Gastroesophageal sphincter (tissue), 3 donors: Measurements from ENCODE around the gene MMGT1.

ENCODE experiments used
- CTCF ChIP-seq, 4 experiments: fragments of 200-600 bp in 2 of 4; fragments of 450-650 bp in 2 of 4; sonication (generic) in 1 of 4; IDR thresholded peaks; one replicate each; pipeline ENCODE4 v1.5.1; 2017 to 2019; ENCODE audit warnings: antibody characterized with exemption in 4 of 4, mild to moderate bottlenecking in 2 of 4, moderate library complexity in 2 of 4
- POLR2A ChIP-seq, 2 donors: fragments of 450-650 bp; IDR thresholded peaks; one replicate each; pipeline ENCODE4 v1.6.1; 2017; ENCODE audit warnings: antibody characterized with exemption in 2 of 2, mild to moderate bottlenecking in 2 of 2, moderate library complexity in 1 of 2
- POLR2AphosphoS5 ChIP-seq: sonication (generic); formaldehyde crosslinking; IDR thresholded peaks from one replicate; pipeline ENCODE4 v1.6.1; 2017; ENCODE audit warnings: antibody characterized with exemption

- TF ChIP-seq POLR2AphosphoS5 (no peak), CTCF (IDR thresholded peaks at IDR 0.05) (no peak), POLR2A (IDR thresholded peaks at IDR 0.05) (no peak)
These were observed 9.1 kb upstream of the MMGT1 start for GRCh38 chrX:135982860-135983259.
